Measurements from ENCODE around the gene LSM3. TPM values are rescaled to one million over a fixed set of nuclear protein-coding genes. Genes with fewer than 3 reads are reported as not detected.

LSM3 gene
- total RNA-seq, 1 donor from 2014 or later: 9.5 TPM

DNA sequence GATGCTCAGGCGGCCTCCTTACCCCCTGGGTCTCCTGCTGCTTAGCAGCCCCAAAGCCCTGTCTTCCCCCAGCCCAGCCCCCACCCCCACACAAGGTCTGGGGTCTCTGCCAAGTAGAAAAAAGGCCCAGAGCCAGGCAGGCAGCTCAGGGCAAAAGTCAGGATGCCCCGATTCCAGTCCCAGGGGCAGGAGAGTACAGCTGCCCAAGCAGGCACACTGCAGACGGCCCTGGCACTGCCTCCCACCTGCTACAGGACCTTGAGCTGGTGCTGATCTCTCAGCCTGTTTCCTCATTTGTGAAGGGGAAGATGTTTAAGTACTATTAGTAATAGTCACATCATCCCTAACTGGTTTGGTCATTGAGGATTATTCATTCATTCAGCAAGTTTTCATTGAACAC is 41.2 kb upstream of the LSM3 start:
- Mint-ChIP-seq H3K27ac (ENCODE audit: unreplicated experiment) (no peak overlapping the region), H3K4me1 (ENCODE audit: low read depth, unreplicated experiment) (peaks cover 10% of the 10 kb centered on the region), H3K9me3 (ENCODE audit: unreplicated experiment) (no peaks in the 10 kb centered on the region), H3K4me3 (ENCODE audit: unreplicated experiment) (no peak overlapping the region), H3K27me3 (ENCODE audit: low read depth, unreplicated experiment) (no peaks in the 10 kb centered on the region), H3K36me3 (ENCODE audit: low read depth, unreplicated experiment) (peaks cover 36% of the 10 kb centered on the region)
- H3K27me3 ChIP-seq (ENCODE audit: insufficient read depth, low read length): no peaks in the 10 kb centered on the region
- no peak overlapping the region for H2AFZ ChIP-seq (ENCODE audit: low read depth, low read length)
- no peak overlapping the region for H3K4me3 ChIP-seq (ENCODE audit: insufficient read depth, low read depth, low read length)
- H3K4me2 ChIP-seq (ENCODE audit: low read length): no peak overlapping the region
- no peaks in the 10 kb centered on the region for H3K9me3 ChIP-seq (ENCODE audit: insufficient read depth, low read depth, low read length)
- H3K4me1 ChIP-seq (ENCODE audit: insufficient read depth, low read length): no peaks in the 10 kb centered on the region
- TF ChIP-seq EZH2 (IDR thresholded peaks at IDR 0.05; ENCODE audit: insufficient read depth, low read length) (no peak), CTCF (IDR thresholded peaks at IDR 0.05; ENCODE audit: insufficient read depth, low read depth, low read length) (no peak)
- DNase-seq (ENCODE audit: low read depth): no peak
- H3K36me3 ChIP-seq (ENCODE audit: insufficient read depth, low read length): peaks cover 41% of the 10 kb centered on the region
- H3K27ac ChIP-seq (ENCODE audit: low read depth, low read length): no peak overlapping the region
- no peaks in the 10 kb centered on the region for H3K79me2 ChIP-seq (ENCODE audit: insufficient read depth, low read length)
- no peak overlapping the region for H3K9ac ChIP-seq (ENCODE audit: low read length)
- FAIRE-seq: no peak
- H4K20me1 ChIP-seq (ENCODE audit: insufficient read depth, low read length): peaks cover 10% of the 10 kb centered on the region

DNA sequence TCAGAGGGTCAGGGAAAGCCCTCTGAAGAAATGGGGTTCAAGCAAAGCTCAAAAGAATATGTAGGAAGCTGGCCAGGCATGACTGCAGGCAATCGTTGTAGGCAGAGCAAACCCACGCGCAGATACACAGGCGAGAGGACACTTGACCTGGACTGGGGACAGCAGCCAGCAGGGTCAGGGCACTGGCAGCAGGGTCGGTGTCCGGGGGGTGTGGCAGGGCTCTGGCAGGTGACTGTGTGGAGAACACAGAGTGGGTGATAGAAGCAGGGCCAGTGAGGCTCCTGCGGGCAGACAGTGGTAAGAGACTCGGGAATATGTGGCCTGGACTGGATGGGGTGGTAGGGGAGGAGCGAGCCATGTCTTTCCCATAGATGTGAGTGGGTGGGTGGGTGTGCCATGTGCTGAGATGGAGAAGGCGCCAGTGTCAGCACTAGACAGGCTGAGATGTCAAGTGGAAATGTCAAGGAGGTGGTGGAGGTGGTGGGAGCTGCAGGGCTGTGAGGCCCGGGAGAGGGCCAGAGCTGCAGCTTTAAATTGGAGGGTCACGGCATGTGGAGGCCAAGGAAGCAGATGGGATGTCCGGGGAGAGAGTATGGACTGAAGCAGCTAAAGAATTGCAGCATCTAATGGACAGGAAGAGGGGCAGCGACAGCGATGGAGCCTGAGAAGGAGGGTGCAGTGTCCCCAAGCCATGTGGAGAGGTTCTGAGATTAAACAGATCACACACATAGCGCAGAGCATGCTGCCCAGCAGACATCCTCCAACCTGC is 40.3 kb upstream of the LSM3 start:
- Histone ChIP-seq H3K9me3 (ENCODE audit: insufficient read depth, low read depth, low read length) (no peaks in the 10 kb centered on the region), H4K20me1 (ENCODE audit: insufficient read depth, low read length) (peaks cover 7% of the 10 kb centered on the region), H2AFZ (ENCODE audit: low read depth, low read length) (no peak overlapping the region), H3K4me3 (ENCODE audit: insufficient read depth, low read depth, low read length) (no peak overlapping the region), H3K79me2 (ENCODE audit: insufficient read depth, low read length) (no peaks in the 10 kb centered on the region), H3K4me2 (ENCODE audit: low read length) (no peak overlapping the region), H3K9ac (ENCODE audit: low read length) (no peak overlapping the region), H3K4me1 (ENCODE audit: insufficient read depth, low read length) (peaks cover 7% of the 10 kb centered on the region), H3K36me3 (ENCODE audit: insufficient read depth, low read length) (peaks cover 35% of the 10 kb centered on the region), H3K27me3 (ENCODE audit: insufficient read depth, low read length) (no peaks in the 10 kb centered on the region), H3K27ac (ENCODE audit: low read depth, low read length) (no peak overlapping the region)
- Mint-ChIP-seq H3K4me1 (ENCODE audit: low read depth, unreplicated experiment) (peaks cover 16% of the 10 kb centered on the region), H3K4me3 (ENCODE audit: unreplicated experiment) (no peak overlapping the region), H3K27me3 (ENCODE audit: low read depth, unreplicated experiment) (no peaks in the 10 kb centered on the region), H3K36me3 (ENCODE audit: low read depth, unreplicated experiment) (peaks cover 28% of the 10 kb centered on the region), H3K27ac (ENCODE audit: unreplicated experiment) (peak overlapping the region; percentile 42), H3K9me3 (ENCODE audit: unreplicated experiment) (no peaks in the 10 kb centered on the region)
- TF ChIP-seq CTCF (IDR thresholded peaks at IDR 0.05; ENCODE audit: insufficient read depth, low read depth, low read length): no peak
- TF ChIP-seq EZH2 (IDR thresholded peaks at IDR 0.05; ENCODE audit: insufficient read depth, low read length): no peak
- DNase-seq (ENCODE audit: low read depth) (no peak), FAIRE-seq (no peak)

Measured in astrocyte (in vitro differentiated cells and primary cell).